Natural killer cell treated with Interleukin-12 subunit alpha and Interleukin-12 subunit beta and Interleukin-15 and Interleukin-18, amount 100 ng/mL, for 72 hours (primary cell): ENCODE results near the gene PXYLP1. TPM values are rescaled to one million over a fixed set of nuclear protein-coding genes. Genes with fewer than 3 reads are reported as not detected.

Experiments
- ATAC-seq, 2 donors: fragments of 150-1000 bp; cut with Tn5 transposase in 1 of 2; sonication (Bioruptor Pico), chemical (Tn5 transposase) in 1 of 2; 2 replicates each; pipeline ENCODE4 v1.10.0; 2021
- DNase-seq: peaks from one replicate; pipeline ENCODE4 v3.0.0; 2022; ENCODE audit warnings: low spot score
- H3K27ac Mint-ChIP-seq, 2 donors: 1 replicate in 1 of 2; 2 replicates in 1 of 2; pipeline ENCODE4 v1.8.0; 2022; ENCODE audit warnings: mixed read lengths in 2 of 2, mild to moderate bottlenecking in 1 of 2, moderate library complexity in 1 of 2
- H3K27me3 Mint-ChIP-seq, 2 donors: 1 replicate in 1 of 2; 2 replicates in 1 of 2; pipeline ENCODE4 v1.8.0; 2022; ENCODE audit warnings: mixed read lengths in 2 of 2
- H3K36me3 Mint-ChIP-seq: one replicate; pipeline ENCODE4 v1.8.0; 2022; ENCODE audit warnings: mixed read lengths
- H3K4me1 Mint-ChIP-seq, 2 donors: 1 replicate in 1 of 2; 2 replicates in 1 of 2; pipeline ENCODE4 v1.8.0; 2022; ENCODE audit warnings: low read depth in 2 of 2, mixed read lengths in 2 of 2, mild to moderate bottlenecking in 1 of 2
- H3K4me3 Mint-ChIP-seq: one replicate; pipeline ENCODE4 v1.8.0; 2022; ENCODE audit warnings: mixed read lengths
- H3K9me3 Mint-ChIP-seq: 2 replicates; pipeline ENCODE4 v1.8.0; 2022; ENCODE audit warnings: mixed read lengths
- total RNA-seq, 2 donors: library from RNA; stranded (reverse); gene quantifications; one replicate each; pipeline ENCODE4 v1.2.3, GENCODE V29; 2022

The PXYLP1 gene
- total RNA-seq, 2 donors from 2014 or later = 6.3 to 15.2 TPM

DNA sequence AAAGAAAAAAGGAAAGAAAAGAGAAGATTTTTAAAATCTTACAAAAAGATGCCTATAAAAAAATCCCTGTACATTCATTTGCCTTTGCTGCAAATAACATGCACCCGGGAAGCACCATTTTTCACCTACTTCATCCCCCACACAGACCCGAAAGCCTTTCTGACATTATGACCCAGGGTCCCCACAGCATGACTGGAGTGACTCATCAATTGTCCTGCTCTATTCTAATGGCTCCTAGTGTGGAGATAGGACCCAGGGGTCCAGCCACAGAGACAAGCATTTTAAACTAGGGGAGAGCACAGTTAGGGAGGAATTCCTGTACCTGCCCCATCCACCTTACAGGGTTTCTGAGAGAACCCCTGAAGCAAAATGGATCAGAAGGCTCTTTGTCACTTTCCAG lies 14.7 kb upstream of the PXYLP1 start:
- DNase-seq = no peak
- no peak for ATAC-seq
- H3K4me3 Mint-ChIP-seq = no peak overlapping the region

DNA sequence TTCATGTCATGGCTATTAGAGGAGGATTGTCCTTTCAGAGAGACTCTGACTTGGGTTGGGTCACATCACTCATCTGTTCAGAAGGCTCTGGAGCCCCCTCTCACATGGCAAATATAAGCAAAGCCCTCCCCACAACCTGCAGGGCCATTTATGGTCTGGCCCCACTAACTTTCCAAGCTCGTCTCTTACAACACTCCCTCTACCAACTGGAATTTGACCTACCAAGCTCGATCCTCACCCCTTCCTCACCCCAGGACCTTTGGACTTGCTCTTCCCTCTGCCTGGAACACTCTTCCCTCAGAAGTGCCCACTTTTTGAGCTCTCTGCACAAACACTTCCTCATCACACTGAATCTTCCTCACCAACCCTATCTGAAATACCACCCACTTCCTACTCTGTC lies 14.2 kb upstream of the PXYLP1 start:
- H3K4me1 Mint-ChIP-seq = no peaks in the 10 kb centered on the region
- H3K27ac Mint-ChIP-seq = no peak overlapping the region
- H3K36me3 Mint-ChIP-seq = no peaks in the 10 kb centered on the region
- no peaks in the 10 kb centered on the region for H3K9me3 Mint-ChIP-seq
- H3K4me3 Mint-ChIP-seq = no peak overlapping the region
- DNase-seq = no peak
- peaks cover 3 to 8% of the 10 kb centered on the region in 2 donors for H3K27me3 Mint-ChIP-seq
- no peak for ATAC-seq

More for the DNA sequence above, 14.7 kb upstream of the PXYLP1 start:
- Mint-ChIP-seq H3K36me3 (no peaks in the 10 kb centered on the region), H3K27me3 (peaks cover 3 to 8% of the 10 kb centered on the region in 2 donors), H3K27ac (no peak overlapping the region), H3K4me1 (no peaks in the 10 kb centered on the region), H3K9me3 (no peaks in the 10 kb centered on the region)

DNA sequence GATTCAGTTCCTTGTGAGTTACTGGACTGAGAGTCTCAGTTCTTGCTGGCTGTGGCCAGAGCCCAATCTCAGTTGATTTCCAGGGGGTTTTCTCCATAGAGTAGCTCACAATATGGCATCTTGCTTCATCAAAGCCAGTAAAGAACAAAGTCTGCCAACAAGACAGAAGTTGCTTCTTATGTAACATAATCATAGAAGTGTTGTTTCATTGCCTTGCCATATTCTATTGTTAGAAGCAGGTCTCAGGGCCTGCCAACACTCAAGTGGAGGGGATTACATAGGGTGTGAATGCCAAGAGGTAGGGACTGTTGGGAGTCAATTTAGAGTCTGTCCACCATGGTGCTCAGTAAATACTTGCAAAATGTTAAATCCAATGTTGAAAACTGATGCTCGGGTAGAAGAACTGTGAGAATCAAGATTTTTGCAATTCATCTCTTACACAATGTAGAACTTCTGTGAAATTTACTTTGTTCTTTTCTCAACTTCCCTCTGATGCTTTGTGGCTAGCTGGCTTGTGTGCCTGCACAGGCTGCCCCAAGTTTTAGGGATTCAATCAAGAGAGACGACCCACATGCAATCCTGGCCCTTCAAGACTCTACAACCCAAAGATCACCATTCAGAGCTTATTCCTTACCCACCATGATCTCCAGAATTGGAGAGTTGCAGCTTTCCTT lies 13.3 kb upstream of the PXYLP1 start:
- Mint-ChIP-seq H3K27ac (no peak overlapping the region), H3K27me3 (peaks cover 3 to 9% of the 10 kb centered on the region in 2 donors), H3K36me3 (peaks cover 2% of the 10 kb centered on the region), H3K4me3 (no peak overlapping the region), H3K4me1 (no peaks in the 10 kb centered on the region), H3K9me3 (peaks cover under 1% of the 10 kb centered on the region)
- DNase-seq (no peak), ATAC-seq (no peak)

DNA sequence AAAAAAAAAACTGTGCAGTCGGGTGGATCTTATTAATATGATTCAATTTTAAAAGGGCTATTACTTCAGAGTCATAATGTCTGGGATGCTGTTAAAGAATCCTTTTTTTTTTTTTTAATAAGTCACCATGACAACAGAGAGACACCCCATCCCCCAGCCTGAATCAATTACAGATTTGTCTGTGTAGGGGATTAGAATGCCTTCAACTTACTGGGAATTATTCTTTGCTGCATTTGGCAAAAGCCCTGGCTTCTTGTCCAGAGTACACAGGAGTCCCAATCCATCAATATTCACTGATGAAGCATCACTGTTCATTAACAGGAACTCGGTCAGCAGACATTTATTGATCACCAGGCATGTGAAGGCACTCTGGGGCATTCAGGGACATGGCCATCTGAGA lies 12.7 kb upstream of the PXYLP1 start:
- Mint-ChIP-seq H3K27me3 (peaks cover 3 to 14% of the 10 kb centered on the region in 2 donors), H3K36me3 (peaks cover 7% of the 10 kb centered on the region), H3K27ac (no peak overlapping the region), H3K4me1 (no peaks in the 10 kb centered on the region), H3K9me3 (peaks cover 3% of the 10 kb centered on the region), H3K4me3 (no peak overlapping the region)
- ATAC-seq (no peak), DNase-seq (no peak)

DNA sequence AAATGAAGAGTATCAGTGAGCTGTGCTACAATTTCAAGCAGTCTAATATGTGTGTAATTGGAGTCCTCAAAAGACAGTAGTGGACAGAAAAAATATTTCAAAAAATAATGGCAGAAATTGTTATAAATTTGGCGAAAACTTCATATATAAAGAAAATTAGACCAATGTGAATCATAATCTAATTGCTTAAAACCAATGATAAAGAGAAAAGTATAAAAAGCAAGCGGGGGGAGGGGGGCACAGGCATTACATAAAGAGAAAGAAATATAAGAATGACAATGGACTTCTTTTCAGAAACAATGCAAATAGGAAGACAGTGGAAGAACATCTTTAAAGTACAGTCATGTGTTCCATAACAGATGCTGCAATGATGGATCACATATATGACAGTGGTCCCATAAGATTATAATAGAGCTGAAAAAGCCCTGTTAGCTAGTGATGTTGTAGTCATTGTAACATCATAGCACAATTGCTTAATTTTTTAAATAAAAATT lies 7.9 kb upstream of the PXYLP1 start:
- Mint-ChIP-seq H3K27me3 (peaks cover 0 to 5% of the 10 kb centered on the region in 2 donors), H3K27ac (no peak overlapping the region), H3K4me3 (no peak overlapping the region), H3K36me3 (peaks cover 7% of the 10 kb centered on the region), H3K4me1 (no peaks in the 10 kb centered on the region), H3K9me3 (peaks cover 3% of the 10 kb centered on the region)
- ATAC-seq (no peak), DNase-seq (no peak)

DNA sequence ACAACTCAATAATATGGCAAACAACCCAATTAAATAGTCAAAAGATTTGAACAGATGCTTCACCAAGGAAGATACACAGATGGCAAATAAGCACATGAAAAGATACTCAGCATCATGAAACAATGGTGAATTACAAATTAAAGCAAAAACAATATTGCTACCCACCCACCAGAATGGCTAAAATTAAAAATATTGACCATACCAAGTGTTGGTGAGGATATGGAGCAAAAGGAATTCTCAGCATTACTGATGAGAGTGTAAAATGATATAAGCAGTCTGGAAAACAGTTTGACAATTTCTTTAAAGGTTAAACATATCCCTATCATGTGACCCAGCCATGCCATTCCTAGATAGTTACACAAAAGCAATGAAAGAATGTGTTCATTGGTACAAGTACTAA lies 5.7 kb upstream of the PXYLP1 start:
- peaks cover 7% of the 10 kb centered on the region for H3K36me3 Mint-ChIP-seq
- H3K4me3 Mint-ChIP-seq = no peak overlapping the region
- no peak for DNase-seq
- H3K27ac Mint-ChIP-seq = no peak overlapping the region
- H3K27me3 Mint-ChIP-seq = peaks cover 0 to 5% of the 10 kb centered on the region in 2 donors
- no peak for ATAC-seq
- peaks cover 3% of the 10 kb centered on the region for H3K9me3 Mint-ChIP-seq
- H3K4me1 Mint-ChIP-seq = peaks cover 16 to 18% of the 10 kb centered on the region in 2 donors

DNA sequence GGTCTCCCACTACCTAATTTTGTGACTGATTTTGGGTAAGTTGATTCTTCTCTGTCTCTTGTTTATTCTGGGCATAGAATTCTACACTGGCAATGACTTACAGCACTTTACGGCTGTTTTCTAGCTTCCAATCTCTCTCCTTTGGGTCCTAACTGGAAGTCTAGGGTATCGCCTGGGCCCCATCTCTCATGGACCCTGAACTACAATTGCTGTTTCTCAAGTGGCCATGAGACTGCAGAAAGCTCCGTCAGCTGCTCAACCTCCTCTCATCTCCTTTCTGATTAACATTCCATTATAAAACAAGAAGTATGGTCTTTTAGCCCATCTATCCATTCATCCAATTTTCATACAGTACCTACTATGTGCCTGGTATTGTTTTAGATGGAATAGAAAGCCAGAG lies 4.4 kb upstream of the PXYLP1 start:
- peaks cover 7% of the 10 kb centered on the region for H3K36me3 Mint-ChIP-seq
- DNase-seq = no peak
- H3K4me3 Mint-ChIP-seq = no peak overlapping the region
- H3K9me3 Mint-ChIP-seq = peaks cover 3% of the 10 kb centered on the region
- H3K27me3 Mint-ChIP-seq = peaks cover 0 to 5% of the 10 kb centered on the region in 2 donors
- no peak for ATAC-seq
- peaks cover 18 to 20% of the 10 kb centered on the region in 2 donors for H3K4me1 Mint-ChIP-seq
- no peak overlapping the region for H3K27ac Mint-ChIP-seq

DNA sequence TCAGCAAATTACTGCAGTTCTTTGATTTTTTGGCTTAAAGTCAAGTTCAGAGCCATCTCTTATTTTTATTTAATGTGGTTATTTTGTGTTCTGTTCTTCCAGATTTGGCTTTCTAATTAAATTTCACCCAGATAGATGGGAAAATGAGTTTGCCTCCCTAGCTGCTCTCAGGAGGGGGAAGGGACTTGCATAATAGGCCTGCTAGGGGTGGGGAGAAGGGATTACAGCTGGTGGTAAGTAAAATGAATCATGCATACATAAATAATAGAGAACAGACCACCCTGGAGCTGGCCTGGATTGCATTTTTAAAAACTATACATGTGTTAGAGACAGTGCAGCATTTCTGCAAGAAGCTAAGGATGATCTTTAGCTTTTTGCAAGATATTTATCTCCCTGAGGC lies 3.9 kb upstream of the PXYLP1 start:
- Mint-ChIP-seq H3K27ac (no peak overlapping the region), H3K9me3 (peaks cover 3% of the 10 kb centered on the region), H3K4me3 (no peak overlapping the region), H3K36me3 (peaks cover 7% of the 10 kb centered on the region), H3K27me3 (peaks cover 3 to 5% of the 10 kb centered on the region in 2 donors), H3K4me1 (peaks cover 22 to 24% of the 10 kb centered on the region in 2 donors)
- ATAC-seq (no peak), DNase-seq (no peak)

DNA sequence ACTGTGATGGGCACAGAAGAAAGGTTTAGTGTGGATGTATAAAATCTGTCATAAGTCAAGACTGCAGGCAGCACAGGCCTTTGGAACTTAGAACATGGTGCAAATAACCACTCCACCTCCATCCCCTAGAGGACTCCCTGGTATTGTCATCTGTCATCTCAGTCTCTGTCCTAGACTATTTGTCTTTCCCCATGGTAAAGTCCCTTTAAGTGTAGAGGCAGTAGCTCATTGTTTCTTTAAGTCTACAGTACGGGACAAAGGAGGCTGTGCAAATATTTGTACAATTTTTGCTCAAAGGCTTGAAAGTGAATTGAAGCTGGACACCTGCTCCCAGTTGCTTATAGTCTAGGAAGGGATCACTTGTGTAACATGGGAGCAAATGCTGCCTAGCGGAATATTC lies 3.2 kb upstream of the PXYLP1 start:
- DNase-seq = no peak
- ATAC-seq = no peak
- Mint-ChIP-seq H3K36me3 (peaks cover 4% of the 10 kb centered on the region), H3K9me3 (peaks cover 2% of the 10 kb centered on the region), H3K4me1 (peaks cover 26 to 28% of the 10 kb centered on the region in 2 donors), H3K4me3 (no peak overlapping the region), H3K27me3 (peaks cover 3 to 4% of the 10 kb centered on the region in 2 donors), H3K27ac (no peak overlapping the region)

DNA sequence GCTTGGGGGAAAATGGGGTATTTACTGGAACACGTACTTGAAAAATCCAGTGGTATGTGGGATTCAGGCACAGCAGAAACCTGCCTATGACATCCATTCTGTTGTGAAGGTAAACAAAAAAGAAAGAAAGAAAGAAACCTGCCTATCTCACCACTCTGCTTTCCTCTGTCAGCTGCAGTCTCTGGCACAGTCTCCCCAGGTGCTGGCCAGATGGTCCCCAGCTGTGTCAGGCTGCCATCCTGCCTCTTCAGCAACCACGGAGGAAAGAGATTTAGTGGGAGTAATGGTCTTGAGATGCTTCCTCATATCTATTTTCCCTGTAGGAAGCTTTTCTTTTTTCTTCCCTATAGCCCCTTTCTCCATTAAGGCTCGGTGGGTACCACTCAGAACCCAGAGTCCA lies 2.5 kb upstream of the PXYLP1 start:
- peak overlapping the region; percentile 87 for H3K4me3 Mint-ChIP-seq
- peaks cover 0 to 3% of the 10 kb centered on the region in 2 donors for H3K27me3 Mint-ChIP-seq
- H3K4me1 Mint-ChIP-seq = peaks cover 34 to 36% of the 10 kb centered on the region in 2 donors
- no peaks in the 10 kb centered on the region for H3K36me3 Mint-ChIP-seq
- DNase-seq (no peak), ATAC-seq (no peak)
- H3K9me3 Mint-ChIP-seq = no peaks in the 10 kb centered on the region
- peak overlapping the region in 1 of 2 donors; percentile 93 for H3K27ac Mint-ChIP-seq

DNA sequence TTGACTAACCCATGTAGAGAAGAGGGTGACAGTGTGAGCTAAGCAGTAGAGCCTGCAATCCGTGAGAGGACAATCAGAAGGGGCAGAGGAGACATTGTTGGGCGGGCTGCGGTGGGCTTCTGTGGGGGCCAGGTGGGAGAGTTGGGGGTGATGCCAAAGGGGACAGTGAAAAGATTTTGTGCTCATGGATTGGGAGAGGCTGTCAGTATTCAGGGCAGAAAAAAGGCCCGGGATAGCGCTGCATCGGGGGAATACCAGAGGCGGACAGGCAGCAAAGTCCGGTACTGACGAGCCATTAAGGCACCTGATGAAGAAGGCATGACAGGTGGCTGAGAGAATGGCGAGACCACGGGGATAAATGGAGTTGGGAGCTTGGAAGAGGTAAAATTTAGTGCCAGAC lies 1.3 kb upstream of the PXYLP1 start:
- Mint-ChIP-seq H3K36me3 (no peaks in the 10 kb centered on the region), H3K27ac (peak overlapping the region; percentile 90 to 93), H3K27me3 (peaks cover 0 to 3% of the 10 kb centered on the region in 2 donors), H3K4me3 (peak overlapping the region; percentile 87), H3K4me1 (peaks cover 45 to 47% of the 10 kb centered on the region in 2 donors), H3K9me3 (no peaks in the 10 kb centered on the region)
- DNase-seq (no peak), ATAC-seq (no peak)

DNA sequence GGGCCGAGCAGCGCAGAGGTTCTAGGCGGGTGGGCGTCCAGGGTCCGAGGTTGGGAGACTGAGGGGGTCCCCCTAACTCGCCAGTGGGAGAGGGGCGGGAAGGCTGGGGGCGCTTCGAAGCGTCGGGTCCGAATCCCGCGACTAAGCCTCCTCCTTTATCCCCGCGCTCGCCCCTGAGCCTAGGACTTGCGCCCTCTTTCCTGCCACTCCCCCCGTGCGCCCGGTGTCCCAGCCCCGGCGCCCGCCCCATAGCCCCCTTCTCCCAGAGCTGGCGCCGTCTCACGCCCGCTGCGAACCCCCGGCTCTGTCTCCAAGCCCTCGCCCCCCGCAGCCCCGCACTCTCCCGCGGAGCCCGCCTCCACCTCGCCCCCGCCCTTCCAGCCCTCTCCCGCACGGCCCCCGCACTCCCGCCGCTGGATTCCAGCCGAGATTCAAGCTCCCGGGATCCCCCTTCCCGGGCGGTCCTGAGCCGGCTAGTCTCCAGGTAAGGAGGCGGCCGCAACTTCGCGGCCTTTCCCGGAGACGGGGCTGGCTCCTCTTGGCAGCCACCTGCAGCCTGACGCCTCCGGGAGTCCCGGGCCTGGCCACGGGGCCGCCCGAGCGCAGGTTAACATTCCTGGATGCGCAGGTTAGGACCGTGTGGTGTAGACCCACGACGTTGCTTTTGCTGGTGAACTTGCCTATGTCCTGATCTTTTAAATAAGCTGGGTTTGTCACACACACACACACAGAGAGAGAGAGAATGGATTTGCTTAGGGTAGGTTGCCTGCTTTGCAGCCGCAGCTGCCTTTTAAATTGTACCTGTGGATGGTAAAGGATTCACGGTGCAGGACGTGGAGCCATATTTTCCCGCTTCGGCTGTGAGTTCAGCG lies 563 bp downstream of the PXYLP1 start:
- Mint-ChIP-seq H3K27me3 (peaks cover 0 to 3% of the 10 kb centered on the region in 2 donors), H3K9me3 (no peaks in the 10 kb centered on the region), H3K27ac (peak overlapping the region; percentile 1 to 65), H3K4me3 (peak overlapping the region; percentile 82), H3K4me1 (peaks cover 49 to 59% of the 10 kb centered on the region in 2 donors), H3K36me3 (no peaks in the 10 kb centered on the region)
- DNase-seq (no peak), ATAC-seq (peak in 1 of 2 donors; percentile 10)

DNA sequence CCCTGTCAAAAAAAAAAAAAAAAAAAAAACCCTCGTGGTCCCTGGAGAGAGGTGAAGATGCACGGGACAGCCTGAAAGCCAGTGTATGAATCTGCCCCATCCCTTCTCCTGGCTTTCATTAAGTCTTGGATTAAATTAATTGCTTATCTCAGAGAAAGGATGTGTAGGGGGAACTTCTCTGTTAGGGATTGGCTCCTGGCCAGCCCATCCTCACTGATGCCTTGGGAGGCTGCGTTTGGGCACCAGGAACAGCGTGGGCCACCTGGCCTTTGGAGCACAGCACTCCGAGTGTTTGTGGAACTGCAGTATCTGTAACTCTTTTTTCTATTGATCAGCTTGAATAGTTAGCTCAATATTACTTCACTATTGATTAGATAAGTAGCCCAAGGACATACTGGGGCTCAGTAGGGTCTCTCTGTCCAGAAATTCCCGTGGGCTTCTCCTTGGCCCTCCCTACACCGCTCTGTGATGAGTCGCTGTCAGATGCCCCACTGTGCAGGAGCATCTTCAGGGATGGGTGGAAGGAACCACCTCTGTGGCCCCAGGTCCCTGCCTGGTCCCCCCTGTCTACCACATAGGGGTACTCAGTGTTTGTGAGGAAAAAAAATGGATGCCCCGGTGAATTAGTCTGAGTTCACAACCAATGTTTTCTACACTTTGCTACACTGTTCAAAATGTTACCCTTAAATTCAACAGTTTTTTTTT lies 2.0 kb downstream of the PXYLP1 start:
- Mint-ChIP-seq H3K4me1 (peaks cover 59 to 73% of the 10 kb centered on the region in 2 donors), H3K4me3 (peak overlapping the region; percentile 56), H3K27me3 (peaks cover 0 to 3% of the 10 kb centered on the region in 2 donors), H3K36me3 (no peaks in the 10 kb centered on the region), H3K27ac (no peak overlapping the region), H3K9me3 (no peaks in the 10 kb centered on the region)
- ATAC-seq = no peak
- no peak for DNase-seq
